HL-60/S4 (cell line): ENCODE measurements around the gene SHROOM4.

ENCODE experiments used
- in situ Hi-C: fragments of 300-500 bp; cut with MboI; formaldehyde crosslinking; loops from 2 replicates; pipeline ENCODE4 v1.14.3; 2022; ENCODE audit warnings: low sequenced_read_pairs

The SHROOM4 gene

DNA sequence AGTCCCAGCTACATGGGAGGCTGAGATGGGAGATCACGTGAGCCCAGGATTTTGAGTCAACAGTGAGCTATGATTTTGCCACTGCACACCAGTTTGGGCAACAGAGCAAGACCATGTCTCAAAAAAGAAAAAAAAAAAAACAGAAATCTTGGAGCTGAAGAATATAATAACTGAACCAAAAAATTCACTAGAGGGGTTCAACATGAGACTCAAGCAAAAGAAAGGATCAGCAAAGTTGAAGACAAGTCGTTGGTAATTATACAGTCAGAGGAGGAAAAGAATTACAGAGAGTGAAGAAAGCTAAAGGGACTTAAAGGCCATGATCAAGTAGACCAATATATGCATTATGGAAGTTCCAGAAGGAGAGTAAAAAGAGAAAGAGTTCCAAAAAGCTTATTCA is 26.9 kb downstream of the SHROOM4 start:
- in situ Hi-C loops, result no loop called here

DNA sequence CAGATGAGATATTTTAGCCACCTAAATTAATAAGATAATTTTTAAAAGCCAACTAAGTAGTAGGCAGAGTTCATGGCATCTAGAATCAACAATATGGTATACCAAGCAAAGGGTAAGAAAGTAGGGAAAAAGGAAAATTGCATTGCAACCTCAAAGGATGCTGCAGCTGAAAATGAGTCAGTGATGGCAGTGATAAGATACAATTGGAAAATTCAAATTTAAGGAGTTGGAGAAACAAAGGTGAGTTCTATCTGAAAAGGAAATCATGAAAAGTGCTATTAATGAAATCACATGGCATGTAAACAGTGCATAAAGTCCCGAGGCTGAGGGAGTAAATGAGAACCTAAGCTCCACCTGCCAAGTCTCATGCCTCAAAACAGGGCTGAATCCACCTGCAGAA is 33.9 kb downstream of the SHROOM4 start:
- in situ Hi-C loops, result no loop called here

DNA sequence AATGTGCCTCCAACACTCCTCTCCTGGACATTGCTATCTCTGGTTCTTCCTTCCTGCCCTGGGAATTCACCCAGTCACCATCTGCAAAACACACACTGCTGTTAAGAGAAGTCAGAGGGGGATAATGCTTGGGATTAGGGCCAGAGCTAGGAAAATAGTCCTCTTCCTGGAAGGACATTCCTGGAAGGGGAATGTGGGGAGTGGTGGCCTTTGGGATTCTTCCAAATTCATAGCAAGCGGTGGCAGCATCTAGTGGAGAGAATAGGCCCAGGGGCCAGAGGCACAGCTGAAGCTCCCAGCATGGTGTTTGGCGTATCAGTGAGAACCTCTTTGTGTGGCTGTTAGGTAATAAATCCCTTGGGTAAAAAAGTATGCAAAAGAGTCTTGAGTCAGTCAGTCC is 34.3 kb downstream of the SHROOM4 start:
- in situ Hi-C loops, result no loop called here

DNA sequence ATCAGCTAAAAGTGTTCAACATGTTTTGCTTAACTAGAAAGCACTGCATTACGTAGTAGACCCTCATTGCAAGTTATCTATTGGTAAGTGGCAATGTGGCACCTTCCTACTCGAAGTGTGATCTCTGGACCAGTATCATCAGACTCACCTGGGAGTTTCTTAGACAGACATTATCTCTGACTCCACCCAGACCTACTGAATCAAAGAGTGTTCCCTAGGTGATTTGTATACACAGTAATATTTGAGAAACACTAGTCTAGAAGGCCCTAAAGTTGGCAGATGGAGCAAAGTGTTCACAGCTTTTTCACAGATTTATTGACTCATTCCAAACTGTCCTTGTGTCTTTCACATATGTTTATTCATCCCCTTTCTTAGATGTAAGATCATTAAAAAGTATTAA is 35.7 kb downstream of the SHROOM4 start:
- in situ Hi-C loops, result no loop called here

DNA sequence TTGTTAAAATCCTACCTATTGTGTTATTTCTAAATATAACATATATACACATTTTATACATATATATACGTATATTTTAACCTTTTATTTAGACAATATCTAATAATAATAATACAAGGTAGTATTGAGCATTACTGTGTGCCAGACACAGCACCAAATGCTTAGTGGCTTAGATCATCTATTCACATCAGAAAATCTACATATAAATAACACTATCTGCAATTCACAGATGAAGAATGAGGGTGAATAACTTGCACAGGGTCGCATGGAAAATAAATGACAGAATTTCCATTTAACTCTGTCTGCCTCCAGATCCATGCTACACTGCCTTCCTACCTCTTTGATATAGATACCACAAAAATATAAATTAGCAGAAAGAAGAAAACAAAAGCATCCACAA is 37.7 kb downstream of the SHROOM4 start:
- in situ Hi-C loops, result no loop called here

DNA sequence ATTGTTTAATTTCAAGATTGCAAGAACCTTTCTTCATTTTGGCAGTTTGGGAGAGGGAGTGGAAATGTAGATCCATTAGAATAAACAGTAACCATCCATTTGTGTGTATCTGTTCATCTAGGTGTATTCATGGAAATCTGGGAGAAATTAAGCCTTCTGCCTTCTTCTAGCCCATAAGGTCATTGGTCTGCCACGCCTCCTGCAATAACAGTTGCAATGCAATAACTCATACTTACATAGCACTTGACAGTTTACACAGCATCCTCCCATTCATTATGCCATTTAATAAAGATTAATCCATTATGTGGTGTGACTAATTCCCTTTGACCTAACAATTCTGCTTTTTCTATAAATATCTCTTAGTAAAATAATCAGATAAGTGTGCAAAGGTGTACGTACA is 42.6 kb downstream of the SHROOM4 start:
- in situ Hi-C loops, result no loop called here

DNA sequence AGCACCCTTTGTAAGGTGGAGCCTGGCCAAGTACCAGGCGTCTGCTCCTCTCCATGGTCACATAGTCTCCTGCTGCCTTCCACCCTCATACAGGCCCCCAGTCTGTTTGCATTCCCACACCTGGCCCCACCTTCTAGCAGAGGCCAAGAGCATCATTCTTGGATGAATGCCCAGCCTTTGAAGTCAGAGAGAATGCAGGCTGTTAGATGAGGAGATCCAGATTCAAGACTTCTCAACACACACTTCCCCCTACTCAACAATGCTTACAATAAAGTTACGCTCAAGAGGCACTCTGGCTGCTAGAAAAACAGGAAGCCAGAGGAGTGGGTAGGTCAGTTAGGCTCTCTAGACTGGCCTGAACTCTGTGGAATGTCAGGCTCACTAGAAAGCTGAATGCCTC is 43.3 kb downstream of the SHROOM4 start:
- in situ Hi-C loops, result no loop called here

DNA sequence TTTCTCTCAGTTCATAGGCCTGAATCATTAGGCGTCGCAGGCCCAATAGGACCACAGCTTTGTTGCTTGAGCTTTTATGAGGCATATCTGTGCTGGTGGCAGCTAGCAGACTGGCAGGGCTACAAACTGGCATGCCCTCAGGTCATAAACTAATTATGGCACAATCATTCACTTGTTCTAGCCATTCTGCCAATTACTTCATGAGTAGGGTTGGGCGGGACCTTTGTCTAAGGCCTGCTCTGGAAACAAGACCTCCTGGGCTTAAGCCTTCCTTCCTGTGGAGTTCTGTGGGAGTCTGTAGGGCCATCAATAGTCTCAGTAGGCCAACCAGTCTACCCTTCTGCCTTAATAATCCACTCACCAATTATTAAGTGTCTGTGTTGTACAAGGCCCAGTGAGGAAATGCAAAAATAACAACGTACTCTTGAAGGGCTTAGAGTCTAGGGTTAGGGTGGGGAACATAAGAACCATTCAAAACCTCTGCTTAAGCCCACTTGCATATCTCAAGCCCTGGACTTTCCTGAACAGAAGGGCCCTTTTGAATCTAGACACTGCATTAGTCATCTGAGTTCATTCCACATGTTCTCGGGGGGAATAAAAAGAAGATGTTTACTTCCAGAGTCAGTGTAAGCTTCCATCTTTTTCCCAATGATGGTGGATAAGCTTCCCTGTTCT is 44.5 kb downstream of the SHROOM4 start:
- in situ Hi-C loops, result no loop called here

DNA sequence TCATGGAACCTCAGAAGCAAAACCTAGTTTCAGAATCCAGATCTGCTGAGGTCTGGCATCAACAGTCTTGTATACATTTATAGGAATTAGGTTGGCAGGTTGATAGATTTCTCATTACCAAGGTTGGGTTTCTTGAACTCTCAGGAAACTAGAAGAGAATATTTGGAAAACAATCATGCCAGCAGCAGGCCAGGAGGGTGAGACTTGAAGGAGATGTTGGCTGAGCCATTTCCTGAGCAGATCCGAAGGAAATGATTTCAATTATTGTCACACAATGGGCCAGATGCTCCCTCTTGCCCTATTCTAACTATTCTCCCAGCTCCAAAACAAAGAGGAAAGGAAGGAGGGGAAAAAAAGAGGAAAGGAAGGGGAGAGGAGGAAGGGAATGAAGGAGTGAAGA is 45.2 kb downstream of the SHROOM4 start:
- in situ Hi-C loops, result no loop called here

DNA sequence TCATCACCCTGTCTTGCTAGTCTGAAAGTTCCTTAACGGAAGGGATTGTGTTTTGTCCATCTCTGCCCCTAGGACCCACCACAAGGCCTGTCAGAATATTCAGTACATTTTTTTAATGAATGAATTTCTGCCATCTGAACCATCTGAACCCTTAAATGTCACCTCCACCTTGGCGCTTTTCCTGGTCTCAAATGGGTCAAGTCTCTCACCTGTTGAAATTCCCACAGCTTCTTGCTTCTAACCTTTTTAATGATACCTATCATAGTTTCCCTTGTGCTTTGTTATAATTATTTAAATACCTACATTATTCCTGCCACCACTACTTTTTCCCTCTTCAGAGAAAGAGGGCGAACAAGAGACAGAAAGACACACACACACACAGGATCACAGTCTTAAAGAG is 48.0 kb downstream of the SHROOM4 start:
- in situ Hi-C loops, result no loop called here

DNA sequence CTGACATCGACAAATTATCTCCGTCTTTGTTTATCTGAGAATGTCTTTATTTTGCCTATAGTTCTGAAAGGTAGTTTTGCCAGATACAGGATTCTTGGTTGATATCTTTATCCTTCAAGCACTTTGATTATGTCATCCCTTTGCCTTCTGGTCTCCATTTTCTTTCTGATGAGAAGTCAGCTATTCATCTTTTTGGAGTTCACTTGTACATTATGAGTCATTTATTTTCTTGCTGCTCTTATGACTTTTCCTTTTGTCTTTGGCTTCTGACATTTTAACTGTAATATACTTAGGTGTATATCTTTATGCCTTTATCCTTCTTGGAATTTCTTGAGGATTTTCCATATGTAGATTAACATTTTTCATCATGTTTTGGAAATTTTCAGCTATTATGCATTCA is 51.4 kb downstream of the SHROOM4 start:
- in situ Hi-C loops, result no loop called here

DNA sequence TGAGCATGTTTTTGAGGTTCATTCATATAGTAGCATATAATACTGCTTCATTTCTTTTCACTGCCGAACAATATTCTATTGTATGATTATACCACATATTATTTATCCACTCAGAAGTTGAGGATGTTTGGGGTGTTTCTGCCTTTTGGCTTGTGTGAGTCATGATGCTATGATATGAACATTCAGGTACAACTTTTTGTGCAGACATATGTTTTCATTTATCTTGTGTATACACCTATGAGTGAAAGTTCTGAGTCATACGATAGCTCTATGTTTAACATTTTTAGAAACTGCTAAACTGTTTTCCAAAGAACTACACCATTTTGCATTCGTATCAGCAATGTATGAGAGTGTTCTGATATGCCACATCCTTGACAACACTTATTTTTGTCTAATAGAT is 57.7 kb downstream of the SHROOM4 start:
- in situ Hi-C loops, result no loop called here

DNA sequence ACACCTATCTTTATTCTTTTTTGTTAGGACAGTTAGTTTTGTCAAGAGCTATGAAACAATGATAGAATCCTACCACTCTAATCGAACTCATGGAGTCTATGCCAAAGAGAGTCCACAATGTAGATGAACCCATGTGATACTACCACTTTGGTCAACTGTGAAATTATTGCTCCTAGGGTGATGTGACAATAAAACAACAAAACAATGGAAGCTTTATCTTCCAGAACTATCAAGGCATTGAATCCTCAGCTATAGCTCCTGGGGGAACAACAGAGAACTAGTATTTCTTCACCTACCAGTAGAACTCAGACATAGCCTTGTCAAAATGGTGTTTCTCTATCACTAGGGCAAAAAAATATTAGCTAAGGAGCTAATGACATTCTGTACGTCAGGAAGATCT is 62.9 kb downstream of the SHROOM4 start:
- in situ Hi-C loops, result no loop called here

DNA sequence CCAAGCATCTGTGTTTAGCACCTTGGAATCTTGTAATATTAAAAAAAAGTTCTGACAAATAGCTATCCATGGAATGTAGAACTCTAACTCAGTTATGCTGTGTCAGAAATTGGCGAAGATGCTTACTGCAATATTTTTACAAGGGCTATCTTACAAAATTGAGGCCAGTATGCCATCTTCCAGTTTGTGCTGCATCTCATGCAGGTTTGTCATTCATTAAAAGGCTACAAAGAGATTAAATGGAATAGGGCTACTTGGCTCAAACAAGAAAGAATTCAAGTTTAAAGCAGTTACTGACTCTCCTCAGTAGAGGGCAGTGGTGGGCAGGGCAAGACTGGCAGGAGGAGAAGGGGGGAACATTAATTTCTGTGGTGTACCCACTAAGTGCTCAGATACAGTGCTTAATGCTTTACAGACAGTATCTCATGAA is 66.5 kb downstream of the SHROOM4 start:
- in situ Hi-C loops, result no loop called here

DNA sequence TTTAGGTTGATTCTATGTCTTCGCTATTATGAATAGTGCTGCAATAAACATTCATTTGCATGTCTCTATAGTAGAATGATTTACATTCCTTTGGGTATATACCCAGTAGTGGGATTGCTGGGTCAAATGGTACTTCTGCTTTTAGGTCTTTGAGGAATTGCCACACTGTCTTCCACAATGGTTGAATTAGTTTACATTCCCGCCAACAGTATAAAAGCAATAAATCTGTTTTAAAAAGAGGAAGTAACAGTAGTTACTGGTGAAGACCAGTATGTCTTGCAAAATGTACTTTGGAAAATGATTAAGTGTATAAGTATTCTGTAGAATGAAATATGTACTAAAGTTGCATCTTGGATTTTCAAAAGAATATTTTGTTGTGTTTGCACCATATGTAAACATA is 77.3 kb downstream of the SHROOM4 start:
- in situ Hi-C loops, result no loop called here

DNA sequence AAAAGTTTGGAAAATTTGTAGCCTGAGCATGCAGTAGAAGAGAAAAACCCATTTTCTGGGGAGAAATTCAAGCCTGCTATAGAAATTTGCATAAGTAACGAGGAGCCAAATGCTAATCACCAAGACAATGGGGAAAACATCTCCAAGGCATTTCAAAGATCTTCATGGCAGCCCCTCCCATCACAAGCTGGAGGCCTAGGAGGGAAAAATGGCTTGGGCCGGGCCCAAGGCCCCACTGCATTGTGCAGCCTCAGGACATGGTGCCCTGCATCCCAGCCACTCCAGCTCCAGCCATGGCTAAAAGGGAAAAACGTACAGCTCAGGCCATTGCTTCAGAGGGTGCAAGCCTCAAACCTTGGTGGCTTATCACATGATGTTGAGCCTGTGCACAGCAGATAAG is 87.7 kb downstream of the SHROOM4 start:
- in situ Hi-C loops, result no loop called here

DNA sequence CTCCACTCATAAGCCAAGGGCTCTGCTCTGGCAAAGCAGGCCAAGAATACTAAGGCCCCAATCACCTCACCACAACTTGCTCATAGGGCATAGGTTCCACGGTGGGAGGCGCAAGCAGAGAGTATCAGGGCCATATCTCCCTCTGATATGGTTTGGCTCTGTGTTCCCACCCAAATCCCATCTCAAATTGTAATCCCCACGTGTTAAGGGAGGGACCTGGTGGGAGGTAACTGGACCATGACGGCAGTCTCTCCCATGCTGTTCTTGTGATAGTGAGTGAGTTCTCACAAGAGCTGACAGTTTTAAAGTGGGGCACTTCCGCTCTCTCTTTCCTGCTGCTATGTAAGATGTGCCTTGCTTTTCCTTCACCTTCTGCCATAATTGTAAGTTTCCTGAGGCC is 88.7 kb downstream of the SHROOM4 start:
- in situ Hi-C loops, result no loop called here

DNA sequence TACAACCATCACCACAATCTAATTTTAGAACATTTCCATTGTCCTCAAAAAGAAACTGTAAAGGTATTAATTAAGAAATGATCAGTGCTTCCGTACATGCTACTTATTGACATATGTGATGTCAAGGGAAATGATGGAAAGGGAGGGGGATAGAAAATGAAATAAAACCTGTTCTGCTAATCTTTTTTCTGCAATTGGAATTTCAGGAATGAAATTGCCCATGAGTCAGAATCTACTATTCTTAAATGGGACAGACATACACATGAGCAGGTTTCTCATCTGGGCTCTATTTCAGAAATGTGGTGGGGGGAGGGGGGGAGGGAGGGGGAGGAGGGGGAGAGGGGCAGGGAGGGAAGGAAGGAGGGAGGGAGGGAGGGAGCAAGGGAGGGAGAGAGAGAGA is 91.0 kb downstream of the SHROOM4 start:
- in situ Hi-C loops, result no loop called here

DNA sequence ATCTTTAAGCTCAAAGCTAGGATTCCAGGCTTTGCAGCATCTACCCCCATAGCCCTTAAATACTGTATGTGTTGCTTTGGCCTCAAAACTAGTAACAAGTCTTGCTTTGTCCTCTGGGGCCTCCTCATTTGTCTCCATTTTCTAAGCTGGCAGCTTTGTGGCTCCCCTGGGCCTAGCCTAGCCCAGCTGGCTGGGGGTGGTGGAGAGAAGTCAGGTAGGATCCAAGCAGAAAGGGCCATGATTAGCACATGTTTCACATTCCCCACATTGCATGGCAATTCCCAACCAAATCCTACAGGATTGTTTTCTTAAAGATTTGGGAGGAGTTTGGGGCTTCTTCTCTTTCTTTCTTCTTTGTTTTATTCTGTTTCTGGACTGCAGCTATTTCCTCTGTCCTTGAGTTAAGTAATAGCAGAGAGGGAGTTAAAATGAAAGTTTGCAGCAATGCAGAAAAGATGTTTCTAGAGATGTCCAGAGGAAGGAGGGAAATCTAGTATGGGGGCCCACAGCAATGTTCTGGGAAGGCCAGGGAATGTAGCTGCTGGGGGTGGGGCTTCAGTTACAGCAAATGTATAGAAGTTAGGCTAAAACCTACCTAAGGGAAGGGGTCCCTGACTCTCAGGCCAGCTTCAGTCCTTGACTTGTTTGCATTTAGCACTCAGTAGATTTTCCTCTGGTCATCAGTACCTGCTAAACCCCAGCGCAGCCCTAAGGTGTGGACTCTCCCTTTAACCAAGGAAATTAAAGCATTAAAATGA is 92.1 kb downstream of the SHROOM4 start:
- in situ Hi-C loops, result no loop called here

DNA sequence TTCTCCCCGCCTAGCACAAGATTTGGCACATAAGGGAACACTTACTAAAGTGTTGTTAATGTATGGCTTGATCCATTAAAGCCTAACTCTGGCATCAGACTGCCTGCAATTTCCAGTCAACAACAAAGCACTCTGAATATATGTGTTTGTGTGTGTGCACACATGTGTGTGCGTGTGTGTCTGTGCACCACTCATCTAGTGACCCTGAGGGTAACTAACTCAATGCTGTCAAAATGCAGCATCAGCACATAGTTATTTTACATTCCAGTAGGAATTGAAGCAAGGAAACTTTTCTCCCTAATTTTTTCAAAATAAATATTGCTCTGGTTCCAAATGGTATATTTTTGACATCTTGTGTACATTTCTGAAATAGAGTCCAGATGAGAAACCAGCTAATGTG is 94.4 kb downstream of the SHROOM4 start:
- in situ Hi-C loops, result no loop called here

DNA sequence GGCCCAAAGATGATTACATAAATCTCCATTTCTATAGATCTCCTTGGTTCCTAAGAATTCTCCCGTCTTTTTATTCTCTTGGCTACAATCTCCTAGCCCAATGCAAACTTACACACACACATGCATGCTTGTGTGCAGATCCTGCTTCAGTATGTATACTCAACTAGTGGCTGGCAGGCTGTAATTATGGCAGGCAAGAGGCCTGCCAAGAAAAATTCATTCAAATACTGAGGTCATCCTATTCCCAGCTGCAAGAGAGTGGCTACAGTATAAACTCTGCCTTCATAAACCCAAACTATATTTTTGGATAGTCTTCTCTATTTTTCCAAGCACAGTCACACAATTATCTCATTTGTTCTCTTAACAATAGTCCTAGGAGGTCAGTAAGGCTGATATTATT is 95.2 kb downstream of the SHROOM4 start:
- in situ Hi-C loops, result no loop called here

DNA sequence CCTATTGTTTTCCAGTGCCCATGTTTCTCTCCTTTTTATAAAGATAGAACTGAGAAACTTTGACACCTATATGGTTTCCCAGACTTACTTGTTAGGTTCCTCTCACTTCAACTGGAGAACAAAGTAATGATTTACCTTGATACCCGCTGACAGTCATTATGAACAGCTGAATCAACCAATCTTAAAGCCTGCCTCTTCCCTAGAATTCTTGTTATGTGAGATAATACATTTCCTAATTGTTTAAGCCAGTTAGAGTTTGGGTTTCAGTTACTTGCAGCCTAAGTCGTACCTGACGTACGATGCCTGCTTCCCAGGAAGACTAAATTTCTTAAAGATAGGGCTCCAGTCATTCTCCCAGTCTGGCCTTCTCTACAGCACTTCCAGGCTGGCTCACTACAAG is 97.3 kb downstream of the SHROOM4 start:
- in situ Hi-C loops, result no loop called here

DNA sequence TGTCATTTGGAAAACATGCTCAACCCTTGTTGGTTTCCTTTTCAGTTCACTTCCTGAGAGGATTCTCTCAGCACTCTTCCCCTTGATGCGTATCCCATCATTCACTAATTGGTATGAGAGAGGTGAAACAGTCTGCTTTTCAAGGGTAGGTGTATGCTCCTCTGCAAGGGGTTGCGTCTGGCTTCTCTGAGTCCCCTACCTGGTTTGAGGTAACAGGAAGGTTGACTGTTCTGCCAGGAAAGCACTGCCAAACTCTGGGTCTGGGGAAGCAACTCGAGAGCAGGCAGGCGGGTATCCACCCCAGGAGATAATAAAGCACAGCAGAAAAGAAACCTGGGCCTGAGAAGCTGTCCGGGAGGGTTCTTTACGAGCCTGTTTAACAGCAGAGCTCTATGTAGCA is 101.2 kb downstream of the SHROOM4 start:
- in situ Hi-C loops, result no loop called here
